ENCODE measurements around the gene BACE2. TPM values are rescaled to one million over a fixed set of nuclear protein-coding genes. Genes with fewer than 3 reads are reported as not detected.

Gene BACE2
- total RNA-seq, 1 experiment from 2014 or later, result 23.2 TPM

DNA sequence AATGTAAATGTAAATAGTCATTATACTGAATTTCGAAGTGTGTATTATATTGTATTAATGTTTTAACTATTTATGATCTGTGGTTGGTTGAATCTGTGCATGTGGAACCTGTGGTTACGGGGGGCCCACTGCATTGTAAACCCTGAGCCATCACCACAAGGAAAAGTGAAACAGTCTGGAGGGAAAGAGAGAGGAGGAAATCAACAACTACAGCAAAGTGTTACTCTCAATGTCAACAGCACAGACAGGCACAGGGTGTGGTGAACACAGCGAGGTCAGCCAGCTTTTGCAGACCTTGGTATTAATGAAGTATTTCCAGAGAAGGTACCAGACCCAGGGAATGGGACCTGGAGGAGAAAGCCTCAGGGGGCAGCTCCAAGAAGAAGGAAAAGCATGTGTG, 37.1 kb upstream of the BACE2 start:
- H4K20me1 ChIP-seq (ENCODE audit: insufficient read depth), result no peaks in the 10 kb centered on the region
- no peak overlapping the region for H3K27ac ChIP-seq (ENCODE audit: low read depth, low read length)
- RAD21 ChIA-PET (ENCODE audit: low non-redundant PET in 1 of 2, low total read pairs in 2 of 2, uncharacterized antibody in 2 of 2, unreplicated experiment in 2 of 2), result no interaction called here
- DNase-seq (ENCODE audit: low read depth, low spot score) (no peak), ATAC-seq (no peak)
- no peaks in the 10 kb centered on the region for H3K79me2 ChIP-seq (ENCODE audit: insufficient read depth, low read length)
- CTCF ChIA-PET, result no interaction called here
- no peaks in the 10 kb centered on the region for H3K9me2 ChIP-seq (ENCODE audit: insufficient read depth)
- TF ChIP-seq, protein P1, sequence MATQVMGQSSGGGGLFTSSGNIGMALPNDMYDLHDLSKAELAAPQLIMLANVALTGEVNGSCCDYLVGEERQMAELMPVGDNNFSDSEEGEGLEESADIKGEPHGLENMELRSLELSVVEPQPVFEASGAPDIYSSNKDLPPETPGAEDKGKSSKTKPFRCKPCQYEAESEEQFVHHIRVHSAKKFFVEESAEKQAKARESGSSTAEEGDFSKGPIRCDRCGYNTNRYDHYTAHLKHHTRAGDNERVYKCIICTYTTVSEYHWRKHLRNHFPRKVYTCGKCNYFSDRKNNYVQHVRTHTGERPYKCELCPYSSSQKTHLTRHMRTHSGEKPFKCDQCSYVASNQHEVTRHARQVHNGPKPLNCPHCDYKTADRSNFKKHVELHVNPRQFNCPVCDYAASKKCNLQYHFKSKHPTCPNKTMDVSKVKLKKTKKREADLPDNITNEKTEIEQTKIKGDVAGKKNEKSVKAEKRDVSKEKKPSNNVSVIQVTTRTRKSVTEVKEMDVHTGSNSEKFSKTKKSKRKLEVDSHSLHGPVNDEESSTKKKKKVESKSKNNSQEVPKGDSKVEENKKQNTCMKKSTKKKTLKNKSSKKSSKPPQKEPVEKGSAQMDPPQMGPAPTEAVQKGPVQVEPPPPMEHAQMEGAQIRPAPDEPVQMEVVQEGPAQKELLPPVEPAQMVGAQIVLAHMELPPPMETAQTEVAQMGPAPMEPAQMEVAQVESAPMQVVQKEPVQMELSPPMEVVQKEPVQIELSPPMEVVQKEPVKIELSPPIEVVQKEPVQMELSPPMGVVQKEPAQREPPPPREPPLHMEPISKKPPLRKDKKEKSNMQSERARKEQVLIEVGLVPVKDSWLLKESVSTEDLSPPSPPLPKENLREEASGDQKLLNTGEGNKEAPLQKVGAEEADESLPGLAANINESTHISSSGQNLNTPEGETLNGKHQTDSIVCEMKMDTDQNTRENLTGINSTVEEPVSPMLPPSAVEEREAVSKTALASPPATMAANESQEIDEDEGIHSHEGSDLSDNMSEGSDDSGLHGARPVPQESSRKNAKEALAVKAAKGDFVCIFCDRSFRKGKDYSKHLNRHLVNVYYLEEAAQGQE (IDR thresholded peaks at IDR 0.05; ENCODE audit: low read depth), result no peak
- TF ChIP-seq EGR1 (IDR thresholded peaks at IDR 0.05; ENCODE audit: low read depth) (no peak), EZH2phosphoT487 (IDR thresholded peaks at IDR 0.05; ENCODE audit: borderline replicate concordance) (no peak), JUND (IDR thresholded peaks at IDR 0.05) (no peak), RAD21 (IDR thresholded peaks at IDR 0.05; ENCODE audit: low read depth) (no peak)
- TF ChIP-seq, protein P2, sequence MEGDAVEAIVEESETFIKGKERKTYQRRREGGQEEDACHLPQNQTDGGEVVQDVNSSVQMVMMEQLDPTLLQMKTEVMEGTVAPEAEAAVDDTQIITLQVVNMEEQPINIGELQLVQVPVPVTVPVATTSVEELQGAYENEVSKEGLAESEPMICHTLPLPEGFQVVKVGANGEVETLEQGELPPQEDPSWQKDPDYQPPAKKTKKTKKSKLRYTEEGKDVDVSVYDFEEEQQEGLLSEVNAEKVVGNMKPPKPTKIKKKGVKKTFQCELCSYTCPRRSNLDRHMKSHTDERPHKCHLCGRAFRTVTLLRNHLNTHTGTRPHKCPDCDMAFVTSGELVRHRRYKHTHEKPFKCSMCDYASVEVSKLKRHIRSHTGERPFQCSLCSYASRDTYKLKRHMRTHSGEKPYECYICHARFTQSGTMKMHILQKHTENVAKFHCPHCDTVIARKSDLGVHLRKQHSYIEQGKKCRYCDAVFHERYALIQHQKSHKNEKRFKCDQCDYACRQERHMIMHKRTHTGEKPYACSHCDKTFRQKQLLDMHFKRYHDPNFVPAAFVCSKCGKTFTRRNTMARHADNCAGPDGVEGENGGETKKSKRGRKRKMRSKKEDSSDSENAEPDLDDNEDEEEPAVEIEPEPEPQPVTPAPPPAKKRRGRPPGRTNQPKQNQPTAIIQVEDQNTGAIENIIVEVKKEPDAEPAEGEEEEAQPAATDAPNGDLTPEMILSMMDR (IDR thresholded peaks at IDR 0.05 in 2 of 3, conservative IDR thresholded peaks at IDR 0.05 in 1 of 3; ENCODE audit: borderline replicate concordance in 1 of 3, insufficient read depth in 1 of 3, low read depth in 2 of 3, low read length in 2 of 3), result no peak
- TF ChIP-seq, protein P3, sequence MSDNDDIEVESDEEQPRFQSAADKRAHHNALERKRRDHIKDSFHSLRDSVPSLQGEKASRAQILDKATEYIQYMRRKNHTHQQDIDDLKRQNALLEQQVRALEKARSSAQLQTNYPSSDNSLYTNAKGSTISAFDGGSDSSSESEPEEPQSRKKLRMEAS (IDR thresholded peaks at IDR 0.05), result no peak
- POLR2A ChIA-PET, result no interaction called here
- H3K4me3 ChIP-seq (replicated peaks in 1 of 2; ENCODE audit: low read depth in 1 of 2, low read length in 2 of 2), result no peak overlapping the region
- H3K9ac ChIP-seq (ENCODE audit: low read length), result no peak overlapping the region
- BruUV-seq (replicated peaks), result no TSS peak
- H3K27me3 ChIP-seq (ENCODE audit: insufficient read depth, low read length), result peaks cover 16% of the 10 kb centered on the region
- no peaks in the 10 kb centered on the region for H3K4me1 ChIP-seq (ENCODE audit: control insufficient read depth in 1 of 2, insufficient read depth in 2 of 2, low read length in 2 of 2)
- intact Hi-C loops (cut with micrococcal nuclease), result no loop called here
- no peak overlapping the region for H3K4me2 ChIP-seq (ENCODE audit: low read length)
- H2AFZ ChIP-seq (ENCODE audit: low read depth, low read length, poor library complexity, severe bottlenecking), result no peak overlapping the region
- no peaks in the 10 kb centered on the region for H3K9me3 ChIP-seq (ENCODE audit: control insufficient read depth in 1 of 2, insufficient read depth in 1 of 2, low read depth in 1 of 2, low read length in 2 of 2)
- no peaks in the 10 kb centered on the region for H3K36me3 ChIP-seq (ENCODE audit: control insufficient read depth in 1 of 2, insufficient read depth in 2 of 2, low read length in 2 of 2)

Data from HCT116 (cell line).